Measurements from ENCODE around the gene SLC27A6. TPM values are rescaled to one million over a fixed set of nuclear protein-coding genes. Genes with fewer than 3 reads are reported as not detected.

The SLC27A6 gene
- total and polyA plus RNA-seq, 2 of the 13 experiments (the other 11 are each of a cell fraction or from before 2014, with no cell fraction given) = not detected

DNA sequence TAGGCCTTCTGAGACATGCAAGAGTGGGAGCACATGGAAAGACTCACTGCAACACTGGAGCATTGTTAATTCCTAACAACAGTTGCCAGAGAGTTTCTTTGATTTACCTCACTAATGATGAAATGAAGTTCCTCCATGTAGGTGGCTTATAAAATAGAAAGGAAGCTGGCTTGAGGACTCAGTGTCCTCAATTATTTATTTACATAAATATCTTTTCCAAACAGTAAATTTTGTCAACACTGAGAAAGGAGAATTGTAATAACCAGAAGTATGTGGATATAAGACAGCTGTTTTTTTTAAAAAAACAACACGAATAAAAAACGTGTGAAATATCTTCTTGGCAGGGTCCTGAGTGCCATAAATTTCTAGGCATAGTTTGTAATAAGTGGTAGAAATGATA lies 9.1 kb upstream of the SLC27A6 start:
- CTCF ChIA-PET (ENCODE audit: low intra/inter-chr PET ratio, low total read pairs) = no interaction called here
- POLR2A ChIA-PET = no interaction called here
- H2AFZ ChIP-seq (ENCODE audit: low read length) = no peak overlapping the region
- H3K27me3 ChIP-seq (ENCODE audit: control insufficient read depth in 1 of 2, insufficient read depth in 2 of 2, low read length in 2 of 2) = no peaks in the 10 kb centered on the region
- TF ChIP-seq ZKSCAN8 (CRISPR knock-in tag; IDR thresholded peaks at IDR 0.05; ENCODE audit: borderline replicate concordance) = no peak
- TF ChIP-seq NCOA1 (CRISPR knock-in tag; IDR thresholded peaks at IDR 0.05) = no peak
- TF ChIP-seq CREB1 (IDR thresholded peaks at IDR 0.05) = no peak
- TF ChIP-seq CREB1 (CRISPR knock-in tag; IDR thresholded peaks at IDR 0.05) = no peak
- no peak for TF ChIP-seq ZKSCAN1 (IDR thresholded peaks at IDR 0.05; ENCODE audit: low read length)
- TF ChIP-seq, protein P1, sequence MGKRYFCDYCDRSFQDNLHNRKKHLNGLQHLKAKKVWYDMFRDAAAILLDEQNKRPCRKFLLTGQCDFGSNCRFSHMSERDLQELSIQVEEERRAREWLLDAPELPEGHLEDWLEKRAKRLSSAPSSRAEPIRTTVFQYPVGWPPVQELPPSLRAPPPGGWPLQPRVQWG (CRISPR knock-in tag; IDR thresholded peaks at IDR 0.05; ENCODE audit: borderline replicate concordance, low read depth) = no peak
- TF ChIP-seq, protein P2, sequence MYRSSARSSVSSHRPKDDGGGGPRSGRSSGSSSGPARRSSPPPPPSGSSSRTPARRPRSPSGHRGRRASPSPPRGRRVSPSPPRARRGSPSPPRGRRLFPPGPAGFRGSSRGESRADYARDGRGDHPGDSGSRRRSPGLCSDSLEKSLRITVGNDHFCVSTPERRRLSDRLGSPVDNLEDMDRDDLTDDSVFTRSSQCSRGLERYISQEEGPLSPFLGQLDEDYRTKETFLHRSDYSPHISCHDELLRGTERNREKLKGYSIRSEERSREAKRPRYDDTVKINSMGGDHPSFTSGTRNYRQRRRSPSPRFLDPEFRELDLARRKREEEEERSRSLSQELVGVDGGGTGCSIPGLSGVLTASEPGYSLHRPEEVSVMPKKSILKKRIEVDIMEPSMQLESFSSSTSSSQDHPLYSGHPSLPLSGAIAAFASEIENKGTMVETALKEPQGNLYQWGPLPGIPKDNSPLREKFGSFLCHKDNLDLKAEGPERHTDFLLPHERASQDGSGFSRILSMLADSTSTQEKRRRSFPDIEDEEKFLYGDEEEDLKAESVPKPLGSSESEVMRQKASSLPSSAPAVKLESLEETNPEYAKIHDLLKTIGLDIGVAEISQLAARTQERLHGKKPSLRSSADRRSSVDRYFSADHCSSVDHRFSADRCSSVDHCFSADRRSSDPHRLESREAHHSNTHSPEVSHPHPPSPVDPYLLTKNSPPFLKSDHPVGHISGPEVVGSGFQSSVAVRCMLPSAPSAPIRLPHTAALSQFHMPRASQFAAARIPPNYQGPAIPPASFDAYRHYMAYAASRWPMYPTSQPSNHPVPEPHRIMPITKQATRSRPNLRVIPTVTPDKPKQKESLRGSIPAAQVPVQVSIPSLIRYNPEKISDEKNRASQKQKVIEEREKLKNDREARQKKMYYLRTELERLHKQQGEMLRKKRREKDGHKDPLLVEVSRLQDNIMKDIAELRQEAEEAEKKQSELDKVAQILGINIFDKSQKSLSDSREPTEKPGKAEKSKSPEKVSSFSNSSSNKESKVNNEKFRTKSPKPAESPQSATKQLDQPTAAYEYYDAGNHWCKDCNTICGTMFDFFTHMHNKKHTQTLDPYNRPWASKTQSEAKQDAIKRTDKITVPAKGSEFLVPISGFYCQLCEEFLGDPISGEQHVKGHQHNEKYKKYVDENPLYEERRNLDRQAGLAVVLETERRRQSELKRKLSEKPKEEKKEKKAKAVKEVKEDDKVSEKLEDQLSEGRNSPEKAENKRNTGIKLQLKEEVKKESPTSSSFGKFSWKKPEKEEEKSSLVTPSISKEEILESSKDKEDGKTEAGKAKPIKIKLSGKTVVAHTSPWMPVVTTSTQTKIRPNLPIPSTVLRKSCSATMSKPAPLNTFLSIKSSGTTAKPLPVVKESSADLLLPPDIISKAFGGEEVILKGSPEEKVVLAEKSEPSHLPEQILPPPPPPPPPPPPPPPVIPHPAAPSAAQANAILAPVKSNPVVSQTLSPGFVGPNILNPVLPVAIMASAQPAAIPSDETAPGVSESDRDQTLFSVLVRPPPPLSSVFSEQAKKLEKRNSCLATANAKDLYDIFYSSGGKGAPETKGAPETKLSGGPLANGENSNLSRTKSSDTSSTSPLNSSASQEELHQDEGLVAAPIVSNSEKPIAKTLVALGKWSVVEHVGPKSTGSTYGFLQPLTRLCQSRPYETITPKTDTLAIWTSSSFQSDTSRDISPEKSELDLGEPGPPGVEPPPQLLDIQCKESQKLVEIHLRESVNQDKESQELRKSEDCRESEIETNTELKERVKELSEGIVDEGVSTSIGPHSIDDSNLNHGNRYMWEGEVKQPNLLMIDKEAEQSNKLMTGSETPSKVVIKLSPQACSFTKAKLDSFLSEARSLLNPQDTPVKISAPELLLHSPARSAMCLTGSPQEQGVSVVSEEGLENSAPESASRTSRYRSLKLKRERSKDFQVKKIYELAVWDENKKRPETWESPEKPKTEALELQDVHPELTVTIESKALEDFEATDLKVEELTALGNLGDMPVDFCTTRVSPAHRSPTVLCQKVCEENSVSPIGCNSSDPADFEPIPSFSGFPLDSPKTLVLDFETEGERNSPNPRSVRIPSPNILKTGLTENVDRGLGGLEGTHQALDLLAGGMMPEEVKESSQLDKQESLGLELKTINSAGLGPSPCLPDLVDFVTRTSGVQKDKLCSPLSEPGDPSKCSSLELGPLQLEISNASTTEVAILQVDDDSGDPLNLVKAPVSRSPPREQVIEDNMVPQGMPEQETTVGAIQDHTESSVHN (CRISPR knock-in tag; IDR thresholded peaks at IDR 0.05) = no peak
- no peak for TF ChIP-seq RAD21 (CRISPR knock-in tag; IDR thresholded peaks at IDR 0.05)
- TF ChIP-seq FOXA1 (IDR thresholded peaks at IDR 0.05) = no peak
- no peak for TF ChIP-seq FOXA1 (CRISPR knock-in tag; IDR thresholded peaks at IDR 0.05)
- TF ChIP-seq, protein P3, sequence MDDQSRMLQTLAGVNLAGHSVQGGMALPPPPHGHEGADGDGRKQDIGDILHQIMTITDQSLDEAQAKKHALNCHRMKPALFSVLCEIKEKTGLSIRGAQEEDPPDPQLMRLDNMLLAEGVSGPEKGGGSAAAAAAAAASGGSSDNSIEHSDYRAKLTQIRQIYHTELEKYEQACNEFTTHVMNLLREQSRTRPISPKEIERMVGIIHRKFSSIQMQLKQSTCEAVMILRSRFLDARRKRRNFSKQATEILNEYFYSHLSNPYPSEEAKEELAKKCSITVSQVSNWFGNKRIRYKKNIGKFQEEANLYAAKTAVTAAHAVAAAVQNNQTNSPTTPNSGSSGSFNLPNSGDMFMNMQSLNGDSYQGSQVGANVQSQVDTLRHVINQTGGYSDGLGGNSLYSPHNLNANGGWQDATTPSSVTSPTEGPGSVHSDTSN (CRISPR knock-in tag; IDR thresholded peaks at IDR 0.05; ENCODE audit: borderline replicate concordance) = no peak
- TF ChIP-seq POGZ (CRISPR knock-in tag; IDR thresholded peaks at IDR 0.05) = no peak
- TF ChIP-seq, protein P4, sequence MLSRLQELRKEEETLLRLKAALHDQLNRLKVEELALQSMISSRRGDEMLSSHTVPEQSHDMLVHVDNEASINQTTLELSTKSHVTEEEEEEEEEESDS (CRISPR knock-in tag; IDR thresholded peaks at IDR 0.05; ENCODE audit: borderline replicate concordance) = no peak
- TF ChIP-seq ZNF724P (CRISPR knock-in tag; IDR thresholded peaks at IDR 0.05; ENCODE audit: borderline replicate concordance) = no peak
- no peak overlapping the region for H3K4me2 ChIP-seq (ENCODE audit: low read depth, low read length)
- H3K4me3 ChIP-seq (replicated peaks in 1 of 3; ENCODE audit: insufficient read depth in 1 of 3, low read depth in 2 of 3, low read length in 3 of 3) = no peak overlapping the region
- FAIRE-seq (no peak), DNase-seq (ENCODE audit: low spot score) (no peak), ATAC-seq (no peak)
- H3K9me3 ChIP-seq (ENCODE audit: low read length) = no peaks in the 10 kb centered on the region
- no peaks in the 10 kb centered on the region for H3K36me3 ChIP-seq (replicated peaks in 1 of 2; ENCODE audit: control insufficient read depth in 1 of 2, insufficient read depth in 2 of 2, low read length in 2 of 2)
- H3K79me2 ChIP-seq (ENCODE audit: insufficient read depth, low read length) = no peaks in the 10 kb centered on the region
- no TSS peak for BruUV-seq (replicated peaks)
- in situ Hi-C loops (cut with HindIII; ENCODE audit: extremely low pct_ligation_motif_present, low pct_unique_long_range_greater_than_20kb) (no loop called here), intact Hi-C loops (cut with micrococcal nuclease; ENCODE audit: unreplicated experiment) (no loop called here)
- 0% methylated on average over 2 of the region's 2 CpGs for WGBS (ENCODE audit: low lambda C conversion rate)
- no peak overlapping the region for H3K27ac ChIP-seq (ENCODE audit: extremely low read length, insufficient read depth, low read length)
- no peaks in the 10 kb centered on the region for H4K20me1 ChIP-seq (ENCODE audit: insufficient read depth, low read length)
- no peak overlapping the region for H3K9ac ChIP-seq (ENCODE audit: insufficient read depth, low read depth, low read length)
- no peaks in the 10 kb centered on the region for H3K4me1 ChIP-seq (ENCODE audit: insufficient read depth, low read length)
